ENCODE measurements around the gene DCX. TPM values are rescaled to one million over a fixed set of nuclear protein-coding genes. Genes with fewer than 3 reads are reported as not detected.

The DCX gene
- total RNA-seq, 4 donors from 2014 or later = not detected

DNA sequence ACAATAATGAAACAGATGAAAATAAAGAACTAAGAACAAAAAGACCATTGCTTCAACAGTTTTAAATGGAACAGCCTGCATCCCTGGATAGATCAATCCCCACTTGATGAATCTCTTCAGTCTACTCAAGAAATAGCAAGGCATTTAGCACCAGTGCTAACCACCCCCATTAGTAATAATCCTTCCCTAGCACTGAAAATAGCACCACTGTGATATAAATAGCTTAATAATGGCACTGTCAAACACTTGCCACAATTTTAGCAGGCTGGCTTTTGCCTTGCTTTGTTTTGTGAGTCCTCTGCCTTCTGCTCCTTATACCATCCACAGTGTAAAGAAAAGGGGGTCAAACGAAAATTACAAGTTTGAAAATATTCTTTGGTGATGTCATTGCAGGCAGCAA lies 17.4 kb downstream of the DCX start:
- intact Hi-C loops (cut with DNase I; ENCODE audit: low total_unique reads) = no loop called here

DNA sequence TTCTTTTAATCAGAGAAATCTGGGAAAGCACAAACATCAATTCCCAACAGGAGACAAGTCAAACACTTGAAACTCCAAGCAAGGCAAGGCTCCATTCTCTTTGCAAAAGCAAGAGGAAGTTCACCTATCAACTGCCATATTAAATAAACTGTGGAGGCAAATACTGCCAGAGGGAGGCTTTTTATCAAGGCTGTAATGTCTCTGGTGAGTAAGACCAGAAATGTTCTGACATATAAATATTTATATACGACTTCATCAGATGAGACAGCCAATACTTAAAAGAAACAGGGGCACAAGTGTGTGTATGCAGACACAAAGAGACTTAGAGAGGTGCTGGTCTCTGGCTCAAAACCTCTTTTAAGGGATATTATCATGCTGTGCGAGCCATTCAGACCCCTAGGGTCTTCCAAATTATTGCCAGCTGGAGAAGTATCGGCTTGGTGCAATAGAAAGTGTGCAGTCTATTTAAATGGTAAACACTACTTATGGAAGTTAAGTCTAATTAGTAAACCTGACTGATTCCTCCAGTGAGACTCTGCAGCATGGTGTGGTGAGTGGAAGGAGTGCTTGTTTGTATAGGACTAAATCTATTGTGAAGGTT lies 24.4 kb downstream of the DCX start:
- H3K9me3 ChIP-seq = no peaks in the 10 kb centered on the region
- no peak overlapping the region for H3K27ac ChIP-seq
- no peak overlapping the region for H3K4me3 ChIP-seq
- DNase-seq = no peak
- ATAC-seq = no peak
- H3K27me3 ChIP-seq = peaks cover 0 to 2% (median 0%) of the 10 kb centered on the region in 3 donors
- intact Hi-C loops (cut with DNase I; ENCODE audit: low total_unique reads) = no loop called here
- TF ChIP-seq, protein P1, sequence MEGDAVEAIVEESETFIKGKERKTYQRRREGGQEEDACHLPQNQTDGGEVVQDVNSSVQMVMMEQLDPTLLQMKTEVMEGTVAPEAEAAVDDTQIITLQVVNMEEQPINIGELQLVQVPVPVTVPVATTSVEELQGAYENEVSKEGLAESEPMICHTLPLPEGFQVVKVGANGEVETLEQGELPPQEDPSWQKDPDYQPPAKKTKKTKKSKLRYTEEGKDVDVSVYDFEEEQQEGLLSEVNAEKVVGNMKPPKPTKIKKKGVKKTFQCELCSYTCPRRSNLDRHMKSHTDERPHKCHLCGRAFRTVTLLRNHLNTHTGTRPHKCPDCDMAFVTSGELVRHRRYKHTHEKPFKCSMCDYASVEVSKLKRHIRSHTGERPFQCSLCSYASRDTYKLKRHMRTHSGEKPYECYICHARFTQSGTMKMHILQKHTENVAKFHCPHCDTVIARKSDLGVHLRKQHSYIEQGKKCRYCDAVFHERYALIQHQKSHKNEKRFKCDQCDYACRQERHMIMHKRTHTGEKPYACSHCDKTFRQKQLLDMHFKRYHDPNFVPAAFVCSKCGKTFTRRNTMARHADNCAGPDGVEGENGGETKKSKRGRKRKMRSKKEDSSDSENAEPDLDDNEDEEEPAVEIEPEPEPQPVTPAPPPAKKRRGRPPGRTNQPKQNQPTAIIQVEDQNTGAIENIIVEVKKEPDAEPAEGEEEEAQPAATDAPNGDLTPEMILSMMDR (IDR thresholded peaks at IDR 0.05 in 4 of 5, conservative IDR thresholded peaks at IDR 0.05 in 1 of 5) = no peak
- no peak for TF ChIP-seq POLR2A (IDR thresholded peaks at IDR 0.05)
- H3K36me3 ChIP-seq = no peaks in the 10 kb centered on the region
- H3K4me1 ChIP-seq = no peaks in the 10 kb centered on the region
- in situ Hi-C loops (cut with MboI; ENCODE audit: low sequenced_read_pairs in 4 of 4) = no loop called here

More for the DNA sequence above, 17.4 kb downstream of the DCX start:
- no peaks in the 10 kb centered on the region for H3K4me1 ChIP-seq
- in situ Hi-C loops (cut with MboI; ENCODE audit: low sequenced_read_pairs in 4 of 4) = no loop called here
- DNase-seq (no peak), ATAC-seq (no peak)
- no peaks in the 10 kb centered on the region for H3K9me3 ChIP-seq
- TF ChIP-seq, protein P1 (IDR thresholded peaks at IDR 0.05 in 4 of 5, conservative IDR thresholded peaks at IDR 0.05 in 1 of 5) = no peak
- no peak for TF ChIP-seq POLR2A (IDR thresholded peaks at IDR 0.05)
- H3K27me3 ChIP-seq = peaks cover 0 to 2% (median 0%) of the 10 kb centered on the region in 3 donors
- no peak overlapping the region for H3K27ac ChIP-seq
- no peak overlapping the region for H3K4me3 ChIP-seq
- no peaks in the 10 kb centered on the region for H3K36me3 ChIP-seq

DNA sequence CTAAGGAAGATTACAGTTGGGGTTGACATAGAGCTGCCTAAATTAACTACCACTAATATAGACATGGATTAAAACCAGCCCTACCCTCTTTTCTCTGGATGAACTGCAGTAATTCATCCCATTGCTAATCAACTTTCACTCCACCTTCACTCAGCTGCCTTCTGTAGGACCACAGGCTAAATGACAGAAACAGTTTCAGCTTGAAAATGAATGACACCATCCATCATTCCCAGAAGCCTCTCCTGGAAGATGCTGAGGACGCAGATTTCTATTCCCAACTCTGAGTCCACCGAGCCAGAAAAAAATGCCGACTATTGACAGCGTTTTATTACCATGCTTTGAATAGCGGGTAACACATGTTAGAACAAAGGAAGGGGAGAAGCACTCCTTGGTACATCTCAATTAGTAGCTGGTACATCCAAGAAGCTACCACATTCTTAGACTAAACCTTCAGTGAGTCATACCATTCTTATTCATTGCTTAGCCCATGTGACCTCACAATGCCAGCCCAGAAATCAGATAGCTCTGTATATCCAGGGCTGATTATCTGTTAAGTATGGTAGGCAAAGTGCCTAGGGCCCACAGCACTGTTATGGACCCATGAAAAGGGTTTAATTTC lies 25.3 kb downstream of the DCX start:
- DNase-seq = no peak
- intact Hi-C loops (cut with DNase I; ENCODE audit: low total_unique reads) (no loop called here), in situ Hi-C loops (cut with MboI; ENCODE audit: low sequenced_read_pairs in 4 of 4) (no loop called here)
- peaks cover 0 to 2% (median 0%) of the 10 kb centered on the region in 3 donors for H3K27me3 ChIP-seq
- H3K4me3 ChIP-seq = no peak overlapping the region
- no peak overlapping the region for H3K27ac ChIP-seq
- no peaks in the 10 kb centered on the region for H3K9me3 ChIP-seq
- H3K36me3 ChIP-seq = no peaks in the 10 kb centered on the region
- TF ChIP-seq, protein P1 (IDR thresholded peaks at IDR 0.05 in 4 of 5, conservative IDR thresholded peaks at IDR 0.05 in 1 of 5) = no peak
- TF ChIP-seq POLR2A (IDR thresholded peaks at IDR 0.05) = no peak
- no peaks in the 10 kb centered on the region for H3K4me1 ChIP-seq
- no peak for ATAC-seq

- Histone ChIP-seq H3K4me3 (no peak overlapping the region), H3K27me3 (peaks cover 0 to under 1% (median 0%) of the 10 kb centered on the region in 3 donors), H3K36me3 (no peaks in the 10 kb centered on the region), H3K27ac (no peak overlapping the region), H3K9me3 (no peaks in the 10 kb centered on the region), H3K4me1 (no peaks in the 10 kb centered on the region)
- intact Hi-C loops (cut with DNase I; ENCODE audit: low total_unique reads) (no loop called here), in situ Hi-C loops (cut with MboI; ENCODE audit: low sequenced_read_pairs in 4 of 4) (no loop called here)
- no peak for TF ChIP-seq POLR2A (IDR thresholded peaks at IDR 0.05)
- TF ChIP-seq, protein P1 (IDR thresholded peaks at IDR 0.05 in 4 of 5, conservative IDR thresholded peaks at IDR 0.05 in 1 of 5) = no peak
- no peak for ATAC-seq
- DNase-seq = no peak
Measured at GRCh38 chrX:111386077-111386476, 25.9 kb downstream of the DCX start.
